ENCODE results near the gene CCDC61.

Gene CCDC61

DNA sequence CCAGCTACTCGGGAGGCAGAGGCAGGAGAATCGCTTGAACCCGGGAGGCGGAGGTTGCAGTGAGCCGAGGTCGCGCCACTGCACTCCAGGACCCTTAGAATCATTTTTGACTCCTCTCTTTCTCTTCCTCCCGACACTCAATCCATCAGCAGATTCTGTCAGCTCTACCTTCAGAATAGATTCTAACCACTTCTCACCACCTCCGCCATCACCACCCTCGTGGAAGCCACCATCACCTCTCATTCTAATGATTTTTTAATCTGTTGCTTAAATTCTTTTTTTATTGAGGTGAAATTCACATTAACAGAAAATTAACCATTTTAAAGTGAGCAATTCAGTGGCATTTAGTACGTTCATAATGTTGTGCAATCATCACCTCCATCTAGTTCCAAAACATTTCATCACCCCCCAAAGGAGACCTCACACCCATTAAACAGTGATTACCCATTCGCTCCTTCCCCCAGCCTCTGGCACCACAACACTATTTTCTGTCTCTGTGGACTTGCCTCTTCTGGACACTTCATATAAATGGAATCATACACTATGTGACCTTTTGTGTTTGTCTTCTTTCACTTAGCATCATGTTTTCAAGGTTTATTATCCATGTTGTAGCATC lies 5.0 kb upstream of the CCDC61 start:
- TF ChIP-seq, protein P1, sequence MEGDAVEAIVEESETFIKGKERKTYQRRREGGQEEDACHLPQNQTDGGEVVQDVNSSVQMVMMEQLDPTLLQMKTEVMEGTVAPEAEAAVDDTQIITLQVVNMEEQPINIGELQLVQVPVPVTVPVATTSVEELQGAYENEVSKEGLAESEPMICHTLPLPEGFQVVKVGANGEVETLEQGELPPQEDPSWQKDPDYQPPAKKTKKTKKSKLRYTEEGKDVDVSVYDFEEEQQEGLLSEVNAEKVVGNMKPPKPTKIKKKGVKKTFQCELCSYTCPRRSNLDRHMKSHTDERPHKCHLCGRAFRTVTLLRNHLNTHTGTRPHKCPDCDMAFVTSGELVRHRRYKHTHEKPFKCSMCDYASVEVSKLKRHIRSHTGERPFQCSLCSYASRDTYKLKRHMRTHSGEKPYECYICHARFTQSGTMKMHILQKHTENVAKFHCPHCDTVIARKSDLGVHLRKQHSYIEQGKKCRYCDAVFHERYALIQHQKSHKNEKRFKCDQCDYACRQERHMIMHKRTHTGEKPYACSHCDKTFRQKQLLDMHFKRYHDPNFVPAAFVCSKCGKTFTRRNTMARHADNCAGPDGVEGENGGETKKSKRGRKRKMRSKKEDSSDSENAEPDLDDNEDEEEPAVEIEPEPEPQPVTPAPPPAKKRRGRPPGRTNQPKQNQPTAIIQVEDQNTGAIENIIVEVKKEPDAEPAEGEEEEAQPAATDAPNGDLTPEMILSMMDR (IDR thresholded peaks at IDR 0.05; ENCODE audit: low read length), result no peak
- no peak for TF ChIP-seq EZH2phosphoT487 (IDR thresholded peaks at IDR 0.05; ENCODE audit: low read length)
- TF ChIP-seq EZH2 (optimal IDR thresholded peaks at IDR 0.05; ENCODE audit: low read depth, low read length), result no peak
- Histone ChIP-seq H3K9ac (ENCODE audit: low read length) (no peak overlapping the region), H3K4me3 (ENCODE audit: low read length) (no peak overlapping the region), H3K9me2 (replicated peaks; ENCODE audit: insufficient read depth, low read length) (no peaks in the 10 kb centered on the region), H4K20me1 (ENCODE audit: insufficient read depth, low read length) (no peaks in the 10 kb centered on the region), H2AFZ (ENCODE audit: low read length) (no peak overlapping the region), H3K36me3 (replicated peaks; ENCODE audit: insufficient read depth, low read length) (no peaks in the 10 kb centered on the region), H3K79me2 (ENCODE audit: low read length) (no peaks in the 10 kb centered on the region), H3K27ac (ENCODE audit: low read length) (no peak overlapping the region), H3K4me2 (ENCODE audit: low read depth, low read length) (no peak overlapping the region), H3K4me1 (ENCODE audit: low read length) (no peaks in the 10 kb centered on the region), H3K27me3 (replicated peaks; ENCODE audit: insufficient read depth, low read length) (peaks cover 51% of the 10 kb centered on the region), H3K9me3 (replicated peaks; ENCODE audit: insufficient read depth, low read length) (no peaks in the 10 kb centered on the region), H3F3A (ENCODE audit: insufficient read depth, low read length) (no peaks in the 10 kb centered on the region)
- DNase-seq, result no peak

DNA sequence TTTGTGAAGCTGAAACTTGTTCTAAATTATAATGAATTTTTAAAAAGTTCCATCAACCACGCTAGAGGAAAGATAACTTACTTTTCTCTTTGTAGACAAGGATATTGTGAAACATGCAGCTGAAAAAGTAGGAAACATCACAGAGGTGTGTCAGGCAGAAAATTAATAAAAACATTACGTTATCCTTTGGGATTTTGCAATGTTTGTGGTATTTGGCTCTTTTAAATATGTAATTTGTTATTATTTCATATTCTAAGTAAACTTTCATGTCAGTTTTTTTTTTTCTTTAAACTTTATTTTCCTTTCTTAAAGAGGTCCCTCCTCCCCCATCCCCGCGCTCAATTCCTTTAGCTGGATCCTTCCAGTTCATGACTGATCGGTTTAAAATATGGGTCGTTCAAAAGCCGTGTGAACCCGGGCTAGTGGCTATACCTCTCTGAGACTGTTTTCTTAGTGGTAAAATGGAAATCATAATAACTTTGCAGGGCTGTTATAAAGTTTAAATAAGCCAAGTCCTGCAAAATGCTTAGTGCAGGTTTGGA lies 740 bp upstream of the CCDC61 start:
- no peak overlapping the region for H3K27ac ChIP-seq (ENCODE audit: low read length)

DNA sequence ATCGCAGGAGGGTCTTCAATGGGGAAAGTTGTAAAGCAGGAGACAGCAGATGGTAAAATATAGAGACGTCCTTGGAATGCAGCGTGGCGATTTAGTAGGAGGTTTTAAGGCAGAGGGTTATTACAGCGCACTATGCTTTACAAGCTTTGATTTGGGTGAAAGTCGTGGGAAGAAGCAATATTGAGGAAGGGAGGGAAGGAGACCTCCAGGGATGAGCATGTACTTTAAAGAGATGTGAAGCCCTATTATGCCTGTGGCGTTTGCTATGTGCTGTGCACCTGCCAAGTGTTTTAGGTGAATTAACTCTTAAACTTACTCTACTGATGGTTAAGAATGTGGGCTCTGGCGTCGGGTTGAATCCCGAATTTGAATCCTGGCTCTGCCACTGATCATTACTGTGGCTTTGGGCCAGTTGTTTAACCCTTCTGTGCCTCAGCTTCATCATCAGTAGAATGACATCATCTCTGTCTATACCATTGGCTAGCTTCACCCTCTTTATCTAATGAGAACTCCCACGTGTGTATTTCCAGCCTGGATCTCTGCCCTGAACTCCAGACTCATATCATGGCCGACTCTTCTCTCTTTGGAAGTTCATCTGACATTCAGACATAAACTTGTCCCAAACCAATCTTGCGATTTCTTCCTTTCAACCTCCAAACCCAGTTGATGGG lies 583 bp downstream of the CCDC61 start:
- peaks cover 5% of the 10 kb centered on the region; the same call in 1 of the 2 replicates for H3K27me3 ChIP-seq (replicated peaks; ENCODE audit: insufficient read depth, low read length)
- no peaks in the 10 kb centered on the region for H3K9me2 ChIP-seq (replicated peaks; ENCODE audit: insufficient read depth, low read length)
- peak overlapping the region; percentile 83 for H3K9ac ChIP-seq (ENCODE audit: low read length)
- no peaks in the 10 kb centered on the region for H3K36me3 ChIP-seq (replicated peaks; ENCODE audit: insufficient read depth, low read length)
- TF ChIP-seq EZH2 (optimal IDR thresholded peaks at IDR 0.05; ENCODE audit: low read depth, low read length) (no peak), EZH2phosphoT487 (IDR thresholded peaks at IDR 0.05; ENCODE audit: low read length) (no peak)
- TF ChIP-seq, protein P1 (IDR thresholded peaks at IDR 0.05; ENCODE audit: low read length), result no peak
- H3K79me2 ChIP-seq (ENCODE audit: low read length), result peaks cover 21% of the 10 kb centered on the region
- no peaks in the 10 kb centered on the region for H3F3A ChIP-seq (ENCODE audit: insufficient read depth, low read length)
- DNase-seq, result no peak
- peak overlapping the region; percentile 85 for H2AFZ ChIP-seq (ENCODE audit: low read length)
- H3K4me1 ChIP-seq (ENCODE audit: low read length), result no peaks in the 10 kb centered on the region
- H4K20me1 ChIP-seq (ENCODE audit: insufficient read depth, low read length), result no peaks in the 10 kb centered on the region
- peak overlapping the region; percentile 72 for H3K4me2 ChIP-seq (ENCODE audit: low read depth, low read length)
- H3K9me3 ChIP-seq (replicated peaks; ENCODE audit: insufficient read depth, low read length), result no peaks in the 10 kb centered on the region
- peak overlapping the region; percentile 94 for H3K4me3 ChIP-seq (ENCODE audit: low read length)
- no peak overlapping the region for H3K27ac ChIP-seq (ENCODE audit: low read length)

More for the DNA sequence above, 740 bp upstream of the CCDC61 start:
- Histone ChIP-seq H3K9me2 (replicated peaks; ENCODE audit: insufficient read depth, low read length) (no peaks in the 10 kb centered on the region), H3K79me2 (ENCODE audit: low read length) (peaks cover 21% of the 10 kb centered on the region), H3K9me3 (replicated peaks; ENCODE audit: insufficient read depth, low read length) (no peaks in the 10 kb centered on the region), H3K4me1 (ENCODE audit: low read length) (no peaks in the 10 kb centered on the region), H2AFZ (ENCODE audit: low read length) (peak overlapping the region; percentile 91), H3K4me3 (ENCODE audit: low read length) (peak overlapping the region; percentile 73), H3K36me3 (replicated peaks; ENCODE audit: insufficient read depth, low read length) (no peaks in the 10 kb centered on the region), H3K27me3 (replicated peaks; ENCODE audit: insufficient read depth, low read length) (peaks cover 18% of the 10 kb centered on the region), H3K4me2 (ENCODE audit: low read depth, low read length) (peak overlapping the region; percentile 95), H4K20me1 (ENCODE audit: insufficient read depth, low read length) (no peaks in the 10 kb centered on the region), H3K9ac (ENCODE audit: low read length) (peak overlapping the region; percentile 49; the same call in 1 of the 2 replicates), H3F3A (ENCODE audit: insufficient read depth, low read length) (no peaks in the 10 kb centered on the region)
- no peak for TF ChIP-seq EZH2 (optimal IDR thresholded peaks at IDR 0.05; ENCODE audit: low read depth, low read length)
- TF ChIP-seq, protein P1 (IDR thresholded peaks at IDR 0.05; ENCODE audit: low read length), result no peak
- no peak for TF ChIP-seq EZH2phosphoT487 (IDR thresholded peaks at IDR 0.05; ENCODE audit: low read length)
- DNase-seq, result no peak

Measured in MM.1S (cell line).